Smooth muscle cell (in vitro differentiated cells): ENCODE measurements around the gene RBMS1. TPM values are rescaled to one million over a fixed set of nuclear protein-coding genes. Genes with fewer than 3 reads are reported as not detected.
A peak's percentile ranks its signal among the peaks of the same experiment; 100 is the strongest.

Experiments used
- DNase-seq: peaks from one replicate; lab custom pipeline; 2025; ENCODE audit not compliant: unreplicated experiment; lab: John Stamatoyannopoulos, UW
- H2AFZ ChIP-seq: fragments of 200-600 bp; sonication (generic); 2 replicates; pipeline ENCODE4 v1.6.0; 2016; ENCODE audit warnings: antibody characterized with exemption, low read depth, mild to moderate bottlenecking
- H3F3A ChIP-seq: fragments of 200-600 bp; sonication (generic); 2 replicates; pipeline ENCODE4 v1.6.0; 2017; ENCODE audit warnings: antibody characterized with exemption, low read depth
- H3K27ac ChIP-seq: fragments of 200-600 bp; sonication (generic); 2 replicates; pipeline ENCODE4 v1.5.1; 2016; ENCODE audit warnings: low read depth, mild to moderate bottlenecking
- H3K27me3 ChIP-seq: fragments of 200-600 bp; sonication (generic); 2 replicates; pipeline ENCODE4 v1.6.1; 2016; ENCODE audit warnings: low read depth, mild to moderate bottlenecking
- H3K36me3 ChIP-seq: fragments of 200-600 bp; sonication (generic); 2 replicates; pipeline ENCODE4 v1.5.1; 2016; ENCODE audit warnings: low read depth
- H3K4me1 ChIP-seq: fragments of 200-600 bp; sonication (generic); 2 replicates; pipeline ENCODE4 v1.5.1; 2016; ENCODE audit warnings: low read depth
- H3K4me2 ChIP-seq: fragments of 200-600 bp; sonication (generic); 2 replicates; pipeline ENCODE4 v1.6.0; 2016; ENCODE audit warnings: mild to moderate bottlenecking
- H3K4me3 ChIP-seq: fragments of 200-600 bp; sonication (generic); 2 replicates; pipeline ENCODE4 v1.5.1; 2016; ENCODE audit warnings: mild to moderate bottlenecking
- H3K79me2 ChIP-seq: fragments of 200-600 bp; sonication (generic); 2 replicates; pipeline ENCODE4 v1.6.0; 2016; ENCODE audit warnings: low read depth, mild to moderate bottlenecking
- H3K9ac ChIP-seq: fragments of 200-600 bp; sonication (generic); 2 replicates; pipeline ENCODE4 v1.6.0; 2016; ENCODE audit warnings: low read depth
- H3K9me3 ChIP-seq: fragments of 200-600 bp; sonication (generic); replicated peaks from 2 replicates; pipeline ENCODE4 v1.5.1; 2016; ENCODE audit warnings: low read depth
- H4K20me1 ChIP-seq: fragments of 200-600 bp; sonication (generic); 2 replicates; pipeline ENCODE4 v1.6.0; 2016; ENCODE audit warnings: low read depth
- CTCF ChIP-seq: fragments of 200-600 bp; sonication (generic); IDR thresholded peaks from 2 replicates; pipeline ENCODE4 v1.5.1; 2017; ENCODE audit warnings: borderline replicate concordance, mild to moderate bottlenecking, antibody characterized with exemption; ENCODE audit not compliant: insufficient read depth, poor library complexity, severe bottlenecking
- WGBS: methylation state at CpG from one replicate; pipeline ENCODE4 v1.1.7; 2016; ENCODE audit warnings: low lambda C conversion rate; 5-methylcytosine and 5-hydroxymethylcytosine counted together
- polyA plus RNA-seq: library from polyadenylated mRNA; unstranded; fragments of >200 nt; fragmentation: Nextera tagmentation; extraction: Ambion mirVana; gene quantifications from 2 replicates; pipeline ENCODE4 v1.2.1, GENCODE V29; 2016
- total RNA-seq: library from RNA; depleted of rRNA; stranded (reverse); fragments of >200 nt; gene quantifications from 2 replicates; pipeline ENCODE4 v1.2.3, GENCODE V29; 2014

Gene RBMS1
- total and polyA plus RNA-seq, 2 experiments from 2014 or later, result 103 to 160 TPM

- Histone ChIP-seq H3K4me2 (peak overlapping the region; percentile 18), H3K9ac (no peak overlapping the region), H3K27ac (peak overlapping the region; percentile 67), H3K36me3 (no peaks in the 10 kb centered on the region), H3K9me3 (no peaks in the 10 kb centered on the region), H3K4me1 (peaks cover 40% of the 10 kb centered on the region), H3K4me3 (no peak overlapping the region), H2AFZ (no peak overlapping the region), H3K79me2 (peaks cover 100% of the 10 kb centered on the region), H3K27me3 (no peaks in the 10 kb centered on the region), H4K20me1 (peaks cover 99% of the 10 kb centered on the region), H3F3A (peaks cover 15% of the 10 kb centered on the region)
- no peak for DNase-seq
- TF ChIP-seq CTCF, result no peak
- WGBS, result 79% methylated on average over 2 of the region's 2 CpGs
These were observed 168.2 kb downstream of the RBMS1 start for GRCh38 chr2:160325418-160325817.

- Histone ChIP-seq H3K4me2 (peak overlapping the region; percentile 18), H3K79me2 (peaks cover 100% of the 10 kb centered on the region), H3K4me1 (peaks cover 40% of the 10 kb centered on the region), H2AFZ (no peak overlapping the region), H3K4me3 (no peak overlapping the region), H3K27ac (peak overlapping the region; percentile 67), H3F3A (peaks cover 15% of the 10 kb centered on the region), H3K27me3 (no peaks in the 10 kb centered on the region), H4K20me1 (peaks cover 99% of the 10 kb centered on the region), H3K9me3 (no peaks in the 10 kb centered on the region), H3K36me3 (no peaks in the 10 kb centered on the region), H3K9ac (no peak overlapping the region)
- TF ChIP-seq CTCF, result no peak
- no peak for DNase-seq
- WGBS, result 62% methylated on average over 3 of the region's 3 CpGs
These were observed 168.7 kb downstream of the RBMS1 start for GRCh38 chr2:160324917-160325316.

- TF ChIP-seq CTCF, result peak; percentile 63
- Histone ChIP-seq H3K79me2 (peaks cover 100% of the 10 kb centered on the region), H3K4me2 (no peak overlapping the region), H3K4me1 (peaks cover 40% of the 10 kb centered on the region), H3K9me3 (no peaks in the 10 kb centered on the region), H3F3A (peaks cover 15% of the 10 kb centered on the region), H3K36me3 (no peaks in the 10 kb centered on the region), H2AFZ (no peak overlapping the region), H4K20me1 (peaks cover 99% of the 10 kb centered on the region), H3K4me3 (no peak overlapping the region), H3K27me3 (no peaks in the 10 kb centered on the region), H3K9ac (no peak overlapping the region), H3K27ac (no peak overlapping the region)
- 66% methylated on average over 12 of the region's 12 CpGs for whole genome bisulfite sequencing
- no peak for DNase-seq
These were observed 169.3 kb downstream of the RBMS1 start for GRCh38 chr2:160324161-160324800.

GRCh38 chr2:160322320-160322719 lies 171.3 kb downstream of the RBMS1 start:
- H3K9me3 ChIP-seq, result no peaks in the 10 kb centered on the region
- no peak overlapping the region for H3K9ac ChIP-seq
- no peak overlapping the region for H3K4me2 ChIP-seq
- H3K4me1 ChIP-seq, result peaks cover 33% of the 10 kb centered on the region
- no peaks in the 10 kb centered on the region for H3K36me3 ChIP-seq
- H3K79me2 ChIP-seq, result peaks cover 100% of the 10 kb centered on the region
- DNase-seq, result no peak
- no peak overlapping the region for H3K4me3 ChIP-seq
- no peak for TF ChIP-seq CTCF
- H2AFZ ChIP-seq, result no peak overlapping the region
- H3F3A ChIP-seq, result peaks cover 7% of the 10 kb centered on the region
- no peak overlapping the region for H3K27ac ChIP-seq
- H3K27me3 ChIP-seq, result no peaks in the 10 kb centered on the region
- peaks cover 99% of the 10 kb centered on the region for H4K20me1 ChIP-seq
- WGBS, result 73% methylated on average over 3 of the region's 3 CpGs
